Ishikawa (cell line): ENCODE measurements around the gene ANKRD55.

ENCODE experiments used
- CEBPB ChIP-seq: IDR thresholded peaks from 2 replicates; pipeline ENCODE4 v1.6.1; 2012
- CREB1 ChIP-seq: IDR thresholded peaks from 2 replicates; pipeline ENCODE4 v1.6.1; 2012; ENCODE audit warnings: low read depth
- EGR1 ChIP-seq: IDR thresholded peaks from 2 replicates; pipeline ENCODE4 v1.6.1; 2012
- EP300 ChIP-seq: IDR thresholded peaks from 2 replicates; pipeline ENCODE4 v1.6.1; 2012; ENCODE audit warnings: borderline replicate concordance
- FOXM1 ChIP-seq: IDR thresholded peaks from 2 replicates; pipeline ENCODE4 v1.6.1; 2012; ENCODE audit warnings: low read depth, borderline replicate concordance
- NFIC ChIP-seq: IDR thresholded peaks from 2 replicates; pipeline ENCODE4 v1.6.1; 2012
- RAD21 ChIP-seq: IDR thresholded peaks from 2 replicates; pipeline ENCODE4 v1.6.1; 2012; ENCODE audit warnings: low read depth
- TAF1 ChIP-seq: IDR thresholded peaks from 2 replicates; pipeline ENCODE4 v1.6.1; 2012; ENCODE audit warnings: low read depth, mild to moderate bottlenecking
- TCF12 ChIP-seq: IDR thresholded peaks from 2 replicates; pipeline ENCODE4 v1.6.1; 2012; ENCODE audit warnings: low read depth
- TEAD4 ChIP-seq: IDR thresholded peaks from 2 replicates; pipeline ENCODE4 v1.6.1; 2012
- USF1 ChIP-seq: IDR thresholded peaks from 2 replicates; pipeline ENCODE4 v1.6.1; 2012
- YY1 ChIP-seq: IDR thresholded peaks from 2 replicates; pipeline ENCODE4 v1.6.1; 2012; ENCODE audit warnings: low read depth
- ZBTB7A ChIP-seq: IDR thresholded peaks from 2 replicates; pipeline ENCODE4 v1.6.1; 2012; ENCODE audit warnings: low read depth
- TF ChIP-seq, protein P1 (sequence below): IDR thresholded peaks from 2 replicates; pipeline ENCODE4 v1.6.1; 2012; ENCODE audit warnings: low read depth, mild to moderate bottlenecking
- TF ChIP-seq, protein P2 (sequence below): IDR thresholded peaks from 2 replicates; pipeline ENCODE4 v1.6.1; 2012

The ANKRD55 gene

GRCh38 chr5:56080375-56081052 is 152.6 kb downstream of the ANKRD55 start:
- TF ChIP-seq, protein P1, sequence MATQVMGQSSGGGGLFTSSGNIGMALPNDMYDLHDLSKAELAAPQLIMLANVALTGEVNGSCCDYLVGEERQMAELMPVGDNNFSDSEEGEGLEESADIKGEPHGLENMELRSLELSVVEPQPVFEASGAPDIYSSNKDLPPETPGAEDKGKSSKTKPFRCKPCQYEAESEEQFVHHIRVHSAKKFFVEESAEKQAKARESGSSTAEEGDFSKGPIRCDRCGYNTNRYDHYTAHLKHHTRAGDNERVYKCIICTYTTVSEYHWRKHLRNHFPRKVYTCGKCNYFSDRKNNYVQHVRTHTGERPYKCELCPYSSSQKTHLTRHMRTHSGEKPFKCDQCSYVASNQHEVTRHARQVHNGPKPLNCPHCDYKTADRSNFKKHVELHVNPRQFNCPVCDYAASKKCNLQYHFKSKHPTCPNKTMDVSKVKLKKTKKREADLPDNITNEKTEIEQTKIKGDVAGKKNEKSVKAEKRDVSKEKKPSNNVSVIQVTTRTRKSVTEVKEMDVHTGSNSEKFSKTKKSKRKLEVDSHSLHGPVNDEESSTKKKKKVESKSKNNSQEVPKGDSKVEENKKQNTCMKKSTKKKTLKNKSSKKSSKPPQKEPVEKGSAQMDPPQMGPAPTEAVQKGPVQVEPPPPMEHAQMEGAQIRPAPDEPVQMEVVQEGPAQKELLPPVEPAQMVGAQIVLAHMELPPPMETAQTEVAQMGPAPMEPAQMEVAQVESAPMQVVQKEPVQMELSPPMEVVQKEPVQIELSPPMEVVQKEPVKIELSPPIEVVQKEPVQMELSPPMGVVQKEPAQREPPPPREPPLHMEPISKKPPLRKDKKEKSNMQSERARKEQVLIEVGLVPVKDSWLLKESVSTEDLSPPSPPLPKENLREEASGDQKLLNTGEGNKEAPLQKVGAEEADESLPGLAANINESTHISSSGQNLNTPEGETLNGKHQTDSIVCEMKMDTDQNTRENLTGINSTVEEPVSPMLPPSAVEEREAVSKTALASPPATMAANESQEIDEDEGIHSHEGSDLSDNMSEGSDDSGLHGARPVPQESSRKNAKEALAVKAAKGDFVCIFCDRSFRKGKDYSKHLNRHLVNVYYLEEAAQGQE = no peak
- TF ChIP-seq EP300 = no peak
- TF ChIP-seq FOXM1 = no peak
- TF ChIP-seq TCF12 = no peak
- TF ChIP-seq NFIC = no peak
- TF ChIP-seq USF1 = no peak
- TF ChIP-seq TEAD4 = no peak
- no peak for TF ChIP-seq EGR1
- no peak for TF ChIP-seq TAF1
- no peak for TF ChIP-seq RAD21
- TF ChIP-seq, protein P2, sequence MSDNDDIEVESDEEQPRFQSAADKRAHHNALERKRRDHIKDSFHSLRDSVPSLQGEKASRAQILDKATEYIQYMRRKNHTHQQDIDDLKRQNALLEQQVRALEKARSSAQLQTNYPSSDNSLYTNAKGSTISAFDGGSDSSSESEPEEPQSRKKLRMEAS = no peak
- no peak for TF ChIP-seq CEBPB

DNA sequence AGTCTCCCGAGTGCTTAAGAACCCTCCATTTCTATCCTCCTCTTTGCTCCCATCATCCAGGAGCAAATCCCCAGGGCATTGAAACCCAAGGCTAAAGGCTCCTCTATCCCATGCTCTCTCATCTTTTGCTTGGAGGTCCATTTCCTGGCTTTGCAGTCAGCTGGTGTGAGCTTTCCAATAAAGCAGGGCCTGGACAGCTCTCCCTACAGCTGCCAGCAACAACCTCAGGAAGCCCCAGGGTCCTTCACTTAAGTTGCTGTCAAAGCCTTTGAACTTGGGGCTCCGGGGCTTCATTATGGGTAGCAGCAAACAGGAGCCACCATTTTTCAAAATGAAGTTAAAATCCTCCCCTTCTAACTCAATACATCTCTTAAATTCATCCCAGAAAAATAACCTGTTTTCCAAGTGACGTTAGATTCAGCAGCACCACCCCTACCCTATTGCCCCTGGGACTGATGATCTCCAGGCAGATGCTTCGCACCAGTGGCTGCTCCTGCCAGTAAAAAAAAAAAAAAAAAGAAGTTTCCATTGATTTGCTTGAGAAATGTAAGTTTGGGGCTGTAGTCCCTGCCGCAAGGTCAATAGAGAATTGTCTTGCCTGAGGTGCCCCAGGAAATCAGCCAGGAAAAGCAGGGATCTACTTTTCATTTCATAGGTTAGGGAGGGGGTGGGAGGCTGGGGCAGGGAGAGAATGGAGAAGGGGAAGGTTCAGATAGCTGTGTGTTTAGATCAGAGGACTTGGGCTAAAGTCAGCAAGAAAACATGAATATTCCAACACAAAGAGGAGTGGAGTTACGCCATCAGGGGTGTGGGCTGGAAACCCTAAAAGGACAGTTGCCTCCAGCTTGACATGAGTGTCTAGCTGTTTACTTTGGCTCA is 154.6 kb downstream of the ANKRD55 start:
- TF ChIP-seq ZBTB7A (no peak), TEAD4 (no peak), RAD21 (no peak), NFIC (no peak)

DNA sequence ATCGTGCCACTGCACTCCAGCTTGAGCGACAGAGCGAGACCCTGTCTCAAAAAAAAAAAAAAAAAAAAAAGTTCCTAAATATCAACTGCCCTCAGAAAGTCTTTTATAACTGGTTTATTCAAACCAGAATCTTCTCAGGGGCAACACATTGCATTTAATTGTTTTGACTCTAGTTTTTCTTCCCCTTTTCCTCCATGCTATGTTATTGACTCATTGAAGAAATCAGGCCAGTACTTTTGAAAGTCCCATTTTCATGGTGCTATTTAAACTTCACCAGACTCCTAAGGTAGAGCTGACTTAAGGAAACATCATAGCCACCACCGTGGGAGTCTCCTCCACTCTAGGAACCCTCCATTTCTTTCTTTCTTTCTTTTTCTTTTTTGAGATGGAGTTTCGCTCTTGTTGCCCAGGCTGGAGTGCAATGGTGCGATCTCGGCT is 155.3 kb downstream of the ANKRD55 start:
- TF ChIP-seq EP300 (no peak), RAD21 (no peak), TEAD4 (no peak), EGR1 (no peak), CEBPB (no peak), ZBTB7A (no peak)
- TF ChIP-seq, protein P1 = no peak
- TF ChIP-seq, protein P2 = no peak

DNA sequence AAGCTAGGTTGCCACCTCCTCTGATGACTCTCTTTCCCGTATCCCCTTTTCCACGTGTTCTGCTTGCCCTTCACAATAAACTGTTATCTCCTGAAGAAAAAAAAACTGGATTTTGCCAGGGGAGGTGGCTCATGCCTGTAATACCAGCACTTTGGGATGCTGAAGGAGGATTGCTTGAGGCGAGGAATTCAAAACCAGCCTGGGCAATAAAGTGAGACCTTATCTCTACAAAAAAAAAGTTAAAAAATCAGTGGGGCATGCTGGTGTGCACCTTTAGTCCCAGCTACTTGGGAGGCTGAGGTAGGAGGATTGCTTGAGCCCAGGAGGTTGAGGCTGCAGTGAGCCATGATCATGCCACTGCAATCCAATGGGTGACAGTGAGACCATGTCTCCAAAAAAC is 156.6 kb downstream of the ANKRD55 start:
- TF ChIP-seq ZBTB7A = no peak
- TF ChIP-seq NFIC = no peak
- no peak for TF ChIP-seq EGR1
- TF ChIP-seq TAF1 = no peak
- TF ChIP-seq TEAD4 = no peak
- no peak for TF ChIP-seq CREB1
- TF ChIP-seq, protein P1 = no peak
- no peak for TF ChIP-seq YY1
- no peak for TF ChIP-seq TCF12
- TF ChIP-seq, protein P2 = no peak
- TF ChIP-seq EP300 = no peak
- TF ChIP-seq USF1 = no peak
- no peak for TF ChIP-seq RAD21
- TF ChIP-seq CEBPB = no peak
- TF ChIP-seq FOXM1 = no peak
